HG03159 (cell line): ENCODE results near the gene MYO18B.

ENCODE experiments used
- ATAC-seq: cut with Tn5 transposase; IDR thresholded peaks from one replicate; pipeline ENCODE4 v1.9.1; 2021; ENCODE audit warnings: mild to moderate bottlenecking, moderate library complexity; ENCODE audit not compliant: unreplicated experiment

The MYO18B gene

GRCh38 chr22:25818541-25818940 is 76.6 kb downstream of the MYO18B start:
- no peak for ATAC-seq

GRCh38 chr22:25822344-25822743 is 80.4 kb downstream of the MYO18B start:
- ATAC-seq: no peak

- no peak for ATAC-seq
Measured at GRCh38 chr22:25823276-25823675, 81.3 kb downstream of the MYO18B start.

GRCh38 chr22:25824828-25825423 is 82.9 kb downstream of the MYO18B start:
- ATAC-seq: no peak

GRCh38 chr22:25827415-25827814 is 85.4 kb downstream of the MYO18B start:
- ATAC-seq: no peak

GRCh38 chr22:25828422-25828821 is 86.4 kb downstream of the MYO18B start:
- no peak for ATAC-seq

GRCh38 chr22:25829237-25829636 is 87.2 kb downstream of the MYO18B start:
- no peak for ATAC-seq

GRCh38 chr22:25829808-25830777 is 88.1 kb downstream of the MYO18B start:
- ATAC-seq: no peak

GRCh38 chr22:25833091-25833490 is 91.1 kb downstream of the MYO18B start:
- no peak for ATAC-seq

- ATAC-seq: no peak
Measured at GRCh38 chr22:25833676-25834075, 91.7 kb downstream of the MYO18B start.

- ATAC-seq: no peak
Measured at GRCh38 chr22:25834490-25834889, 92.5 kb downstream of the MYO18B start.

- ATAC-seq: no peak
Measured at GRCh38 chr22:25835348-25835747, 93.4 kb downstream of the MYO18B start.

GRCh38 chr22:25837288-25837900 is 95.4 kb downstream of the MYO18B start:
- no peak for ATAC-seq

GRCh38 chr22:25838960-25839741 is 97.2 kb downstream of the MYO18B start:
- no peak for ATAC-seq

- no peak for ATAC-seq
Measured at GRCh38 chr22:25839755-25840154, 97.8 kb downstream of the MYO18B start.

GRCh38 chr22:25840167-25840566 is 98.2 kb downstream of the MYO18B start:
- no peak for ATAC-seq

GRCh38 chr22:25840891-25841290 is 98.9 kb downstream of the MYO18B start:
- no peak for ATAC-seq

- no peak for ATAC-seq
Measured at GRCh38 chr22:25841775-25842174, 99.8 kb downstream of the MYO18B start.

GRCh38 chr22:25843660-25844405 is 101.8 kb downstream of the MYO18B start:
- no peak for ATAC-seq

GRCh38 chr22:25844601-25845000 is 102.6 kb downstream of the MYO18B start:
- no peak for ATAC-seq
